GM21526 (cell line): ENCODE measurements around the gene SLC22A5.

Experiments used
- ATAC-seq: cut with Tn5 transposase; IDR thresholded peaks from one replicate; pipeline ENCODE4 v1.9.1; 2021; ENCODE audit warnings: moderate library complexity; ENCODE audit not compliant: unreplicated experiment, low FRiP score

The SLC22A5 gene

DNA sequence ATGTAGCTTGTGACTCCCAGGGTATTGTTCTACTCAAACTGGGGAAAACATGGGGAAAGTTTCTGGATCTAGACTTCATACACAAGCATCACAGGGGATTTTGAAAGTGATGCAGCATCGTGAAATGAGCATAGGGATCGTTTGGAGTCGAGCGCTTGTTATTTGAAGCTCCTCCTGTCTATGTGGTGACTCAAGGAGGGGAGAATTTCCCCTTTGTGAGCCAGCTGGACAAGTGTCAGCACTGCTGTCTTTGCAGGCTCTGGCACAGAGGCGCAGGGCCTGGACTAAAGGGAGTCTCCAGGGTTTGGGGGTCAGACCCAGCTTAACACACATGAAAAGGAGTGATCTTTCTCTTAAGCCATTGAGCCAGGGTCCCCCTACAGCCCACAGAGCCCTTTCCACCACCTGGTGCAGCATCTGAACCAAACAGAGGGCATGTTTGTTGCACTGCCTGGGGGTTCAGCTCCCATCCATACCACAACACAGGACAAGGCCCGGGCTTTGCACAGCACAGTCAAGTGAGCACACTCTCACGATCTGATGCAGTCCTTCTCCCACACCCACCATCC lies 70.1 kb downstream of the SLC22A5 start:
- ATAC-seq = no peak

DNA sequence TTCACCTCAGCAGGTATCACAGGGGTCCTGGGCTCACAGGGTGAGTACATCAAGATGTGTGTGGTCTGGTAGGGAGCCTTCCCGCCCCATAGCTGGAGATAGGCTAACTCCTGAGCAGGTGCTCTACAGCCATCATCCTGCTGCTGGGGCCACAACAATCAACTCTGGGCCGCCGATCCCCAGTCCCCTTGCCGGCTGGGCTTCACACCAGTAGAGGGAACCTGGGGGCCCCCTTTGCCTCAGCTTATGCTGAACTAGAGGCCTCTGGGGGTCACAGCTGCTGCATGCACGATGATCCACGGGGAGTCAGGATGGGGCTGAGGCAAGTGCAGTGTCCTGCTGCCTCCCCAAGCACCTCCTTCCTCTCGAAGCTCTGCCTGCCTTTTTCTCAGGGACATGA lies 74.6 kb downstream of the SLC22A5 start:
- no peak for ATAC-seq
